Keratinocyte (primary cell): ENCODE measurements around the gene DHRS11. TPM values are rescaled to one million over a fixed set of nuclear protein-coding genes. Genes with fewer than 3 reads are reported as not detected.
A peak's percentile ranks its signal among the peaks of the same experiment; 100 is the strongest.

ENCODE experiments used
- DNase-seq: peaks from one replicate; pipeline ENCODE4 v3.0.0-alpha.2; 2011; ENCODE audit warnings: low read depth, missing footprints, low spot score
- FAIRE-seq: peaks from 2 replicates; lab custom pipeline; 2011; peaks lifted over from hg19 to GRCh38; lab: Jason Lieb, UNC
- H2AFZ ChIP-seq: 2 replicates; pipeline ENCODE4 v1.6.0; 2012; ENCODE audit warnings: low read length, control low read depth, inconsistent platforms; ENCODE audit not compliant: control insufficient read depth
- H3K27ac ChIP-seq: 2 replicates; pipeline ENCODE4 v1.5.1; 2011; ENCODE audit warnings: low read length; ENCODE audit not compliant: control insufficient read depth, insufficient read depth
- H3K27me3 ChIP-seq: 3 replicates; pipeline ENCODE4 v1.6.0; 2011; ENCODE audit warnings: low read length; ENCODE audit not compliant: control insufficient read depth, insufficient read depth; ENCODE audit errors: extremely low read depth
- H3K36me3 ChIP-seq, 2 experiments: 2 replicates in 1 of 2; 3 replicates in 1 of 2; pipeline ENCODE4 v1.5.1; 2011; ENCODE audit warnings: low read length in 2 of 2, mild to moderate bottlenecking in 1 of 2; ENCODE audit not compliant: control insufficient read depth in 2 of 2, insufficient read depth in 2 of 2; ENCODE audit errors: extremely low read depth in 1 of 2
- H3K4me1 ChIP-seq: 3 replicates; pipeline ENCODE4 v1.5.1; 2011; ENCODE audit warnings: low read length; ENCODE audit not compliant: control insufficient read depth, insufficient read depth; ENCODE audit errors: extremely low read depth
- H3K4me2 ChIP-seq: 3 replicates; pipeline ENCODE4 v1.6.0; 2011; ENCODE audit warnings: low read depth, low read length; ENCODE audit not compliant: control insufficient read depth, insufficient read depth; ENCODE audit errors: extremely low read depth
- H3K4me3 ChIP-seq, 3 experiments: fragments of 200-600 bp in 1 of 3; sonication (generic) in 1 of 3; 2 replicates in 2 of 3; 3 replicates in 1 of 3; pipeline ENCODE4 v1.5.1; 2011 to 2016; ENCODE audit warnings: low read length in 3 of 3, mild to moderate bottlenecking in 3 of 3, control low read depth in 2 of 3, inconsistent platforms in 1 of 3, low read depth in 1 of 3, mixed read lengths in 1 of 3, mixed run types in 1 of 3, moderate library complexity in 1 of 3; ENCODE audit not compliant: control insufficient read depth in 2 of 3, insufficient read depth in 2 of 3; ENCODE audit errors: extremely low read depth in 1 of 3
- H3K79me2 ChIP-seq: 2 replicates; pipeline ENCODE4 v1.6.0; 2012; ENCODE audit warnings: low read length; ENCODE audit not compliant: control insufficient read depth, insufficient read depth
- H3K9ac ChIP-seq: 3 replicates; pipeline ENCODE4 v1.6.0; 2011; ENCODE audit warnings: low read length; ENCODE audit not compliant: control insufficient read depth, insufficient read depth; ENCODE audit errors: extremely low read depth
- H3K9me1 ChIP-seq: 3 replicates; pipeline ENCODE4 v1.6.0; 2011; ENCODE audit warnings: low read length; ENCODE audit not compliant: control insufficient read depth, insufficient read depth; ENCODE audit errors: extremely low read depth
- H3K9me3 ChIP-seq: 2 replicates; pipeline ENCODE4 v1.5.1; 2012; ENCODE audit warnings: low read depth, low read length; ENCODE audit not compliant: control insufficient read depth
- H4K20me1 ChIP-seq: 3 replicates; pipeline ENCODE4 v1.6.0; 2011; ENCODE audit warnings: low read length; ENCODE audit not compliant: control insufficient read depth, insufficient read depth; ENCODE audit errors: extremely low read depth
- CTCF ChIP-seq, 3 experiments: IDR thresholded peaks in 1 of 3; conservative IDR thresholded peaks in 1 of 3; optimal IDR thresholded peaks in 1 of 3; 2 replicates in 2 of 3; 3 replicates in 1 of 3; pipeline versions ENCODE3 to v1.5.1; 2011; ENCODE audit warnings: low read length in 3 of 3, mild to moderate bottlenecking in 3 of 3, moderate library complexity in 2 of 3, control low read depth in 1 of 3, inconsistent platforms in 1 of 3; ENCODE audit not compliant: insufficient read depth in 2 of 3; ENCODE audit errors: extremely low read depth in 1 of 3
- EZH2 ChIP-seq: IDR thresholded peaks from one replicate; pipeline ENCODE4 v1.6.1; 2012; ENCODE audit warnings: inconsistent platforms, mild to moderate bottlenecking, low read length, moderate library complexity
- dilution Hi-C: fragments of 300-500 bp; cut with MboI; formaldehyde crosslinking; loops from one replicate; pipeline ENCODE4 v1.7.0; 2020; ENCODE audit warnings: low sequenced_read_pairs; ENCODE audit not compliant: extremely low pct_ligation_motif_present
- polyA plus RNA-seq, 5 experiments: library from polyadenylated mRNA; depleted of rRNA in 3 of 5; stranded (reverse) in 3 of 5; stranded (forward) in 1 of 5; unstranded in 1 of 5; fragments of >200 nt; gene quantifications; 1 replicate in 1 of 5; 2 replicates in 3 of 5; 3 replicates in 1 of 5; pipeline versions ENCODE4 v1.2.1 to v1.2.3, GENCODE V29; 2011 to 2012; ENCODE audit warnings: missing spikeins in 2 of 5, low read depth in 1 of 5, low replicate concordance in 1 of 5

DHRS11 gene
- polyA plus RNA-seq, 1 donor (not counting 4 experiments of a cell fraction or from before 2014, with no cell fraction given), result 11.0 TPM

- dilution Hi-C loops, result no loop called here
- no peaks in the 10 kb centered on the region for H3K9me1 ChIP-seq
- peak overlapping the region; percentile 79 for H3K4me2 ChIP-seq
- FAIRE-seq (no peak), DNase-seq (no peak)
- peak overlapping the region; percentile 85 for H2AFZ ChIP-seq
- no peaks in the 10 kb centered on the region for H3K27me3 ChIP-seq
- TF ChIP-seq CTCF (optimal IDR thresholded peaks at IDR 0.05 in 1 of 3, IDR thresholded peaks at IDR 0.05 in 1 of 3, conservative IDR thresholded peaks at IDR 0.05 in 1 of 3; ENCODE audit: extremely low read depth in 1 of 3, insufficient read depth in 2 of 3, low read length in 3 of 3) (peak; percentile 1 to 31 (median 11)), EZH2 (no peak)
- peaks cover 5% of the 10 kb centered on the region for H4K20me1 ChIP-seq
- peak overlapping the region; percentile 99 for H3K9ac ChIP-seq
- H3K9me3 ChIP-seq, result no peaks in the 10 kb centered on the region
- peaks cover 21% of the 10 kb centered on the region for H3K4me1 ChIP-seq
- peak overlapping the region; percentile 96 for H3K27ac ChIP-seq
- peak overlapping the region; percentile 95 to 98 (median 97) for H3K4me3 ChIP-seq
- peaks cover 2 to 6% of the 10 kb centered on the region in 2 experiments for H3K36me3 ChIP-seq
- peaks cover 60% of the 10 kb centered on the region for H3K79me2 ChIP-seq
Observed at GRCh38 chr17:36544044-36544306, 47.7 kb upstream of the DHRS11 start.

- Histone ChIP-seq H2AFZ (peak within 1 kb of the TSS; percentile 85), H3K9me1 (no peaks in the 10 kb centered on the region), H3K4me1 (peaks cover 21% of the 10 kb centered on the region)
Observed at GRCh38 chr17:36544307-36545076, 47.2 kb upstream of the DHRS11 start, which contains the start of gene GGNBP2. Gene GGNBP2, plus strand, starts transcription at chr17:36544919. Its CDS starts 806 bp downstream, at chr17:36545725.

More at GRCh38 chr17:36544307-36545076, 47.2 kb upstream of the DHRS11 start, which contains the start of gene GGNBP2:
- no peaks in the 10 kb centered on the region for H3K27me3 ChIP-seq
- peak within 1 kb of the TSS; percentile 95 to 98 (median 97) for H3K4me3 ChIP-seq
- dilution Hi-C loops, result no loop called here
- H3K4me2 ChIP-seq, result peak within 1 kb of the TSS; percentile 91
- TF ChIP-seq EZH2 (no peak), CTCF (optimal IDR thresholded peaks at IDR 0.05 in 1 of 3, IDR thresholded peaks at IDR 0.05 in 1 of 3, conservative IDR thresholded peaks at IDR 0.05 in 1 of 3; ENCODE audit: extremely low read depth in 1 of 3, insufficient read depth in 2 of 3, low read length in 3 of 3) (no peak)
- H3K9ac ChIP-seq, result peak within 1 kb of the TSS; percentile 99
- DNase-seq (no peak), FAIRE-seq (no peak)
- H3K36me3 ChIP-seq, result peaks cover 2 to 6% of the 10 kb centered on the region in 2 experiments
- H4K20me1 ChIP-seq, result peaks cover 5% of the 10 kb centered on the region
- peak within 1 kb of the TSS; percentile 96 for H3K27ac ChIP-seq
- H3K79me2 ChIP-seq, result peaks cover 65% of the 10 kb centered on the region
- H3K9me3 ChIP-seq, result no peaks in the 10 kb centered on the region
